ENCODE results near the gene RAB7A.

The RAB7A gene

GRCh38 chr3:128788268-128788869, 62.4 kb downstream of the RAB7A start:
- no peak for DNase-seq (ENCODE audit: low read depth)

- peak; percentile 45 for DNase-seq (ENCODE audit: low read depth)
Observed at GRCh38 chr3:128794067-128794768, 68.2 kb downstream of the RAB7A start.

GRCh38 chr3:128794770-128795649, 69.0 kb downstream of the RAB7A start:
- peak; percentile 52 for DNase-seq (ENCODE audit: low read depth)

- no peak for DNase-seq (ENCODE audit: low read depth)
Observed at GRCh38 chr3:128799653-128800052, 73.7 kb downstream of the RAB7A start.

- no peak for DNase-seq (ENCODE audit: low read depth)
Observed at GRCh38 chr3:128800241-128801187, 74.5 kb downstream of the RAB7A start.

GRCh38 chr3:128801779-128802380, 75.9 kb downstream of the RAB7A start:
- no peak for DNase-seq (ENCODE audit: low read depth)

GRCh38 chr3:128803307-128803706, 77.3 kb downstream of the RAB7A start:
- DNase-seq (ENCODE audit: low read depth), result no peak

- peak; percentile 70 for DNase-seq (ENCODE audit: low read depth)
Observed at GRCh38 chr3:128804017-128804810, 78.2 kb downstream of the RAB7A start.

GRCh38 chr3:128804811-128805155, 78.8 kb downstream of the RAB7A start:
- no peak for DNase-seq (ENCODE audit: low read depth)

- DNase-seq (ENCODE audit: low read depth), result no peak
Observed at GRCh38 chr3:128805772-128806171, 79.8 kb downstream of the RAB7A start.

GRCh38 chr3:128806588-128806987, 80.6 kb downstream of the RAB7A start:
- DNase-seq (ENCODE audit: low read depth), result no peak

GRCh38 chr3:128807186-128807830, 81.3 kb downstream of the RAB7A start:
- DNase-seq (ENCODE audit: low read depth), result no peak

- DNase-seq (ENCODE audit: low read depth), result no peak
Observed at GRCh38 chr3:128808672-128809071, 82.7 kb downstream of the RAB7A start.

- DNase-seq (ENCODE audit: low read depth), result no peak
Observed at GRCh38 chr3:128813097-128813496, 87.1 kb downstream of the RAB7A start.

- DNase-seq (ENCODE audit: low read depth), result no peak
Observed at GRCh38 chr3:128814060-128814459, 88.1 kb downstream of the RAB7A start.

- DNase-seq (ENCODE audit: low read depth), result no peak
Observed at GRCh38 chr3:128814519-128815317, 88.7 kb downstream of the RAB7A start.

GRCh38 chr3:128815318-128816064, 89.5 kb downstream of the RAB7A start:
- no peak for DNase-seq (ENCODE audit: low read depth)

GRCh38 chr3:128818186-128818787, 92.3 kb downstream of the RAB7A start:
- no peak for DNase-seq (ENCODE audit: low read depth)
